DMS114 treated with DMSO at 0.1 percent for 48 hours (cell line): ENCODE results near the gene HMGN2.

ENCODE experiments used
- DNase-seq: peaks from one replicate; lab custom pipeline; 2025; ENCODE audit not compliant: unreplicated experiment; lab: John Stamatoyannopoulos, UW

The HMGN2 gene

GRCh38 chr1:26472320-26472900 lies at the start of gene HMGN2:
Gene HMGN2, plus strand, starts transcription at chr1:26472440. Its CDS starts 173 bp downstream, at chr1:26472613.
- DNase-seq = peak; percentile 76

- DNase-seq = no peak
Observed at GRCh38 chr1:26429721-26430120, 42.5 kb upstream of the HMGN2 start.

- peak; percentile 95 for DNase-seq
Observed at GRCh38 chr1:26431979-26432695, 40.1 kb upstream of the HMGN2 start, which contains the start of gene DHDDS. Gene DHDDS, plus strand, starts transcription at chr1:26432321. Its CDS starts 625 bp downstream, at chr1:26432946.

- DNase-seq = no peak
Observed at GRCh38 chr1:26432793-26433192, 39.4 kb upstream of the HMGN2 start.

- DNase-seq = no peak
Observed at GRCh38 chr1:26434161-26434752, 38.0 kb upstream of the HMGN2 start.

GRCh38 chr1:26438041-26438440 lies 34.2 kb upstream of the HMGN2 start:
- DNase-seq = no peak

- DNase-seq = no peak
Observed at GRCh38 chr1:26440259-26440658, 32.0 kb upstream of the HMGN2 start.

GRCh38 chr1:26449868-26450267 lies 22.4 kb upstream of the HMGN2 start:
- no peak for DNase-seq

GRCh38 chr1:26450908-26451307 lies 21.3 kb upstream of the HMGN2 start:
- DNase-seq = no peak

GRCh38 chr1:26452459-26453183 lies 19.6 kb upstream of the HMGN2 start:
- DNase-seq = no peak

- no peak for DNase-seq
Observed at GRCh38 chr1:26459148-26459547, 13.1 kb upstream of the HMGN2 start.

GRCh38 chr1:26459573-26460031 lies 12.6 kb upstream of the HMGN2 start:
- no peak for DNase-seq

- no peak for DNase-seq
Observed at GRCh38 chr1:26468911-26469310, 3.3 kb upstream of the HMGN2 start.

- no peak for DNase-seq
Observed at GRCh38 chr1:26469558-26469957, 2.7 kb upstream of the HMGN2 start.

GRCh38 chr1:26470878-26471497 lies 1.3 kb upstream of the HMGN2 start:
- DNase-seq = no peak

GRCh38 chr1:26471498-26472319 lies 531 bp upstream of the HMGN2 start:
- peak; percentile 67 for DNase-seq

GRCh38 chr1:26472901-26473845 lies 933 bp downstream of the HMGN2 start:
- DNase-seq = peak; percentile 76

- DNase-seq = no peak
Observed at GRCh38 chr1:26474818-26475217, 2.6 kb downstream of the HMGN2 start.

GRCh38 chr1:26475989-26476388 lies 3.7 kb downstream of the HMGN2 start:
- DNase-seq = no peak
